DMS 273 treated with DMSO at 0.1 percent for 48 hours (cell line): ENCODE results near the gene FBLN1.
A peak's percentile ranks its signal among the peaks of the same experiment; 100 is the strongest.

Experiments
- DNase-seq: peaks from one replicate; lab custom pipeline; 2025; lab: John Stamatoyannopoulos, UW

The FBLN1 gene

GRCh38 chr22:45571089-45571488 is 68.4 kb downstream of the FBLN1 start:
- no peak for DNase-seq

DNA sequence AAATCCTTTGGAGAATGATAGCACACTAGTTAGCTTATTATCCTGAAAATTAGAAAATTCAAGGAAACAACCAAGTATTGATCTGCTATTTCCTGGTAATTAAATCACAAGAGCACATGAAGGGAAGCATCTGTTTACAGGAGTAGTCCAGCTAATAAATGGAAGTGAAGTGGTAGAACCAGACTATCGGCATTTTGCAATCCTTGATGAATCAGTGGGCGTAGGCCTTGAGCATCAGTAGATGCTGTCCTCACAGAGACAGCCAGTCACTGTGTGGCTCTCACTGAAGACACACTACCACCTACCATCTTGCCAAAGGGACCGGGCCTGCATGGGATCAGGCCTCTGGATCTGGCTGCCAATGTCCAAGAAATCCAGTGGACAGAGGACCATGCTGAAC is 69.8 kb downstream of the FBLN1 start:
- no peak for DNase-seq

DNA sequence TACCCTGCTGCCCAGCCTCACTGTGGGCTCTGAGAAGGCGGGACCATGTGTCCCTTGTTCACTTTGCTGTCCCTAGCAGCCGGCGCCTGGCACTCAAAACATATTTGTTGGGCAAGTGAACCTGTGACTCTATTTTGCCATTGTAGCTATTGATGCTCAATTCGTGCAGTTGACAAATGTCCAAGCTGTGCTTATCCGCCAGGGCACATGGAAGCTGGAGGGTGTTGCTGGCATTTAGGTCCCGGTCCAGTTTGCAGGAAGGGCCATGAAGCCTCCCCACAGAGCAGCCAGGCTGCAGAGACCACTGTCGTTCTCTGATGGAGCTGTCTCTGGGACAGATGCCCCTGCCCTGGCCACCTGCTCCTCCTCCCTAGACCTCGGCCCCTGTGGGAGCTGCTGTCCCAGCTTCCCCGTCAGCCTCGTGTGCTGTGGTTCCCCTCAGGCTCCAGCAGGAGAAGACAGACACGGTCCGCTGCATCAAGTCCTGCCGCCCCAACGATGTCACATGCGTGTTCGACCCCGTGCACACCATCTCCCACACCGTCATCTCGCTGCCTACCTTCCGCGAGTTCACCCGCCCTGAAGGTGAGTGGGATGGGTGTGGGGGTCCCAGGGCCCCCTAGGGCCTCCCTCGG is 71.5 kb downstream of the FBLN1 start:
- DNase-seq: no peak

DNA sequence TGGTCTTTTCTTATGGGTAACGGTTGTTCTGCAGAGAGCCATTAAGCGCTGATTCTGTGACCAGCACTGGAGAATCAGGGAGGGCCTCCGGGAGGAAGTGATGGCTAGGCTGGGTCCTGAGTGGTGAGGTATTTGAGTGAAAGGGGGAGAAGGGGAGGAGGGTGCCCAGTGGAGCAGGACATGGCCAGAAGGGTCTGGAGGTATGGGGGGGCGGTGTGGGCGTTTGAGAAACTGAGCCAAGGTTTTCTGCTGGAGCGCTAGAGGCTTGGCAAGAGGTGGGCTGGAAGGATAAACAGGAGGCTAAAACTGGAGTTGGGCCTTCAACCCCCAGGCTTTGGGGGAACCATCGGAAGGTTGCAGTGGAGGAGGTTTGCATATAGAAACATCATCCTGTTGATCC is 72.5 kb downstream of the FBLN1 start:
- no peak for DNase-seq

GRCh38 chr22:45575607-45576272 is 73.1 kb downstream of the FBLN1 start:
- DNase-seq: no peak

- DNase-seq: no peak
Observed at GRCh38 chr22:45576273-45576625, 73.6 kb downstream of the FBLN1 start.

GRCh38 chr22:45576730-45577464 is 74.2 kb downstream of the FBLN1 start:
- no peak for DNase-seq

- peak; percentile 46 for DNase-seq
Observed at GRCh38 chr22:45577746-45578523, 75.3 kb downstream of the FBLN1 start.

DNA sequence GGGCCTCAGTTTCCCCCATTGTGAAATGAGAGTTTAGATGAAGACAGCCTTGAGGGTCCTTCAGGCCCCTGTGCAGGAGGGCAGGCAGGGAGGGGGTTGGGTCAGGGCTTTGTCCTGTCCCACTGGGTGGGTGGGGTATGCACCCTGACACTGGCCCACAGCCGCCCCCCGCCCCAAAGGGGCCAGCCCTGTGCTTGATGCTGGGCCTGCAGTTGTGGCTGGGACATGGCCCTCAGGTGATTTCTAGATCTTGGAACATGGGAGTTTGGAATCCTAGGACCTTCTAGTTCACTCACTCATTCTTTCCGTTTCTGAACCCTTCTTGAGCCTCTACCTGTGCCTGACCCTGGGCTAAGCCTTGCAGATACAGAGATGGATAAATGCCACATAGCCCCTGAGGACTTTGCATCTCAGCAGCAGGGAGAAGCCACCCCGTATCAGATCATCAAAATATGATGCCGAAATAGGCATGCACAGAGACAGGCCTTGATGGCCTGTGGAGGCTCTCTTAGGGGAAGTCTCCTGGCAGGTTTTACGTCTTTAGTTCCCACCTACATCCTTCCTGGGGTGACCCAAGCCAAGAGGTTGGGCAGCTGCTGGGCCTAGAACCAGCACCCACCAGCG is 76.0 kb downstream of the FBLN1 start:
- DNase-seq: no peak

- no peak for DNase-seq
Observed at GRCh38 chr22:45579306-45579705, 76.6 kb downstream of the FBLN1 start.

DNA sequence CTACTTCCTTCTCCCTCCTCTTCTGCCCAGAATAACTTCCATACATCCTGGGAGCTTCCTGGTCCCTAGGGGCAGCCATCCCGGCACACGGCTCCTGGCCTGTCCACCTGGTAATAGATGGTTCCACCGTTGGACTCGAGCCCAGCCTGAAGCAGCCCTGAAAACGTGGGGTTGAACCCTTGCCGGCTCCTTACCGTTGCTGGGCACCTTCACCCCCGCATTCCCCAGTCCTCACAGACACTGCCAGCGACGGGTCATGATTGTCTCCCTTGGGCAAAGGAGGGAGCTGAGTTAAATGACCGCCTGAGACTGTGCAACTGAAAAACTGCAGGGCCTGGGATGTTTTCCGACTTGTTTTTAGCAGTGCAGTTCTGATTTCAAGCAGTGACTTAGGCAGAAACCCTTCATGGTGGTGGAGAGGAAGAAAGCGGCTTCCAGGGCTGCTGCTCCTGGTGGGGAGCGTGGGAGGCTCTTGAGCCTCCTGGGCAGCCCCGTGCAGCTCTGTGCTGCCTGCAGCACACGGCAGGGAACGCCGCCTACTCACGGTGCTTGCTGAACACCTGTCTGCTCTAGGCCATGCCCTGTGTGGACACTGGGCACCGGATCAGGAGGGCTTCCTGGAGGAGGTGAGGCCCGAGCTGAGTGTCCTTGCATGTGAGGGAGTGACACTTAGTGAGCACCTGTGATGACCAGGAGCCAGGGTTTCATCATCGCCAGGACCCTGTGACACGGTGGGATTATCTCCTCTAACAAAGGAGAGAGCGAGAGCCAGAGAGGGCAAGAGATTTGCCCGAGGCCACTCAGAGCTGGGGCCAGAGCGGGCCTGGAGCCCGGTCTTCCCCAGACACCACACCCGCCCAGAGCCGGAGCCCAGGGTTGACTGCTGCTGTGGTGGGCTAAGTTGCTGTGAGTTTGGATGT is 77.4 kb downstream of the FBLN1 start:
- DNase-seq: no peak

GRCh38 chr22:45580726-45581381 is 78.2 kb downstream of the FBLN1 start:
- no peak for DNase-seq

DNA sequence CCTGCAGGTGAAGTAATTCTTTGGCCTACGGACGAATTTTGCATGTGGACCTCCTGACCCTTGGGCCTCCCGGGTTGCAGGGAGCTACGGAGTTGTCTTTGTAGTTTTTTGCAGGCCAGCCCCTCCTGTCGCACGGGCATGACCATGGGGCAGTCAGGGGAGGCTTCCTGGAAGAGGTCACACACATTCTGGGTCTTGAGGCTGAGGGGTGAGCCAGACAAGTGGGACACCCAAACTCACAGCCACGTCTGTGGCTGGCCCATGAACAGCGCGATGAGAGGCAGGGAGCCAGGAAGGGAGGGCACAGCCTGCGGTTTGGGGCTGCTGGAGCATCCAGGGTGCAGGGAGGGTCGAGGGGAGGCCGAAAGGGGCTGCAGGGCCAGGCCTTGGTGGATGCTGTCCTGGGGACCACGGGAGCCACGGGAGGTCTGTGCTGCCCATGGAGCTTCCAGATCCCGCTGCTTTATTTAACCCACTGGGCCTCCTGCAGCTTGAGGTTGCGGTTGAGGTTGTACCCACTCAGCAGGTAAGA is 78.9 kb downstream of the FBLN1 start:
- DNase-seq: no peak

DNA sequence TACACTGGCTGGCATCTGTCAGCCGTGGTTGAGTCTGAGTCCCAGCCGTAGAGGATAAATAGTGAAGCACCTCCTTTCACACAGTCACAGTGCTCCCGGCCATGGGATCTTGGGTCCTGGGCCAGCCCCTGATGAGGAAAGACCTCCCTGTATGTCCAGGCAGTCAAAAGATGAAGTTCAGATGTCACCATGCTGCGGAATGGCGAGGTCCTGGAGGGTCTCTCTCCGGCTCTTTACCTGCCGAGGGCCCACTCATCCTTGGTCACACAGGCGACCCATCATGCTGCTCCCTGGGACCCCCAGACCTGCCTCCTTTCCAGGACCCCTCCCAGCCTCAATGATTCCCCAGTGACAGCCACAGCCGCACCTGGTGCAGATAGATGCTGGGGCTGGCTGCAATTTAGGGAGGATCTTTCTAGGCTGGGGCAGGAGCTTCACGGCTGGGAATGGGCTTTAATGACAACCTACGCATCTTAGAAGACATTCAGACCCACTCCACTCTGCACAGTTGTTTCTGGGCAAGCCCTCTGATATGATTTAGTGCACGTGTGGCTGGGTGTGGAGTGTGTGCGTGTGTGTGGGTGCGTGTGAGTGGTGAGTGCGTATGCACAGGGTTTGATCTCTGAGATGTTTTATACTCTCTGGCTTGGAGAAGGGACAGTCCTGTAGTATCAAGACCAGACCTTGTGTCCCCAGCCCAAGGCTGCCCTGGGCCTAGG is 79.7 kb downstream of the FBLN1 start:
- DNase-seq: no peak

GRCh38 chr22:45582955-45583320 is 80.3 kb downstream of the FBLN1 start:
- DNase-seq: no peak

GRCh38 chr22:45583504-45583903 is 80.8 kb downstream of the FBLN1 start:
- DNase-seq: no peak

GRCh38 chr22:45584121-45584570 is 81.5 kb downstream of the FBLN1 start:
- DNase-seq: no peak

GRCh38 chr22:45584621-45585436 is 82.1 kb downstream of the FBLN1 start:
- no peak for DNase-seq

- DNase-seq: no peak
Observed at GRCh38 chr22:45585437-45585755, 82.7 kb downstream of the FBLN1 start.
